HUES64 (cell line): ENCODE measurements around the gene S1PR1.

Experiments used
- H3K27ac ChIP-seq: 2 replicates; pipeline ENCODE4 v1.7.0; 2013; ENCODE audit warnings: low read depth, low read length, inconsistent platforms
- H3K27me3 ChIP-seq: 2 replicates; pipeline ENCODE4 v1.6.1; 2013; ENCODE audit warnings: mild to moderate bottlenecking, low read length; ENCODE audit not compliant: insufficient read depth
- H3K36me3 ChIP-seq: 2 replicates; pipeline ENCODE4 v1.6.1; 2013; ENCODE audit warnings: mild to moderate bottlenecking, low read length; ENCODE audit not compliant: insufficient read depth
- H3K4me1 ChIP-seq: 2 replicates; pipeline ENCODE4 v1.6.1; 2013; ENCODE audit warnings: mild to moderate bottlenecking, low read length, moderate library complexity; ENCODE audit not compliant: insufficient read depth
- H3K4me3 ChIP-seq: 2 replicates; pipeline ENCODE4 v1.5.1; 2013; ENCODE audit warnings: mild to moderate bottlenecking, low read length, moderate library complexity
- H3K9ac ChIP-seq: 2 replicates; pipeline ENCODE4 v1.6.1; 2013; ENCODE audit warnings: mild to moderate bottlenecking, low read depth, low read length
- H3K9me3 ChIP-seq: 2 replicates; pipeline ENCODE4 v1.6.1; 2013; ENCODE audit warnings: low read depth, low read length; ENCODE audit not compliant: insufficient read depth
- WGBS: fragments of 150-250, 120-280 bp; methylation state at CpG from one replicate; pipeline ENCODE4 v1.1.7; 2013; ENCODE audit warnings: missing lambda C conversion rate; 5-methylcytosine and 5-hydroxymethylcytosine counted together

S1PR1 gene

DNA sequence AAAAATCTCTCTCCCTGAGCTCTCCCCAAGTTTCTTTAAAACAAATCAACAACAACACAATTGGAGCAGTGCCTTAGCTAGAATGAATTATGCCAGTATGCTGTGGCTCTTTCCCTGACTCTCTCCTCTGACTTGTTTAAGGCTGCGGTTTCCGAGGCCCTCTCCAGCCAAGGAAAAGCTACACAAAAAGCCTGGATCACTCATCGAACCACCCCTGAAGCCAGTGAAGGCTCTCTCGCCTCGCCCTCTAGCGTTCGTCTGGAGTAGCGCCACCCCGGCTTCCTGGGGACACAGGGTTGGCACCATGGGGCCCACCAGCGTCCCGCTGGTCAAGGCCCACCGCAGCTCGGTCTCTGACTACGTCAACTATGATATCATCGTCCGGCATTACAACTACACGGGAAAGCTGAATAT is 1.9 kb downstream of the S1PR1 start:
- WGBS: 13% methylated on average over 17 of the region's 17 CpGs
- H3K27ac ChIP-seq: no peak overlapping the region
- H3K36me3 ChIP-seq: no peaks in the 10 kb centered on the region
- H3K4me3 ChIP-seq: peak overlapping the region; percentile 32
- H3K4me1 ChIP-seq: peaks cover 10% of the 10 kb centered on the region
- H3K27me3 ChIP-seq: peaks cover 45% of the 10 kb centered on the region
- no peaks in the 10 kb centered on the region for H3K9me3 ChIP-seq
- H3K9ac ChIP-seq: no peak overlapping the region

DNA sequence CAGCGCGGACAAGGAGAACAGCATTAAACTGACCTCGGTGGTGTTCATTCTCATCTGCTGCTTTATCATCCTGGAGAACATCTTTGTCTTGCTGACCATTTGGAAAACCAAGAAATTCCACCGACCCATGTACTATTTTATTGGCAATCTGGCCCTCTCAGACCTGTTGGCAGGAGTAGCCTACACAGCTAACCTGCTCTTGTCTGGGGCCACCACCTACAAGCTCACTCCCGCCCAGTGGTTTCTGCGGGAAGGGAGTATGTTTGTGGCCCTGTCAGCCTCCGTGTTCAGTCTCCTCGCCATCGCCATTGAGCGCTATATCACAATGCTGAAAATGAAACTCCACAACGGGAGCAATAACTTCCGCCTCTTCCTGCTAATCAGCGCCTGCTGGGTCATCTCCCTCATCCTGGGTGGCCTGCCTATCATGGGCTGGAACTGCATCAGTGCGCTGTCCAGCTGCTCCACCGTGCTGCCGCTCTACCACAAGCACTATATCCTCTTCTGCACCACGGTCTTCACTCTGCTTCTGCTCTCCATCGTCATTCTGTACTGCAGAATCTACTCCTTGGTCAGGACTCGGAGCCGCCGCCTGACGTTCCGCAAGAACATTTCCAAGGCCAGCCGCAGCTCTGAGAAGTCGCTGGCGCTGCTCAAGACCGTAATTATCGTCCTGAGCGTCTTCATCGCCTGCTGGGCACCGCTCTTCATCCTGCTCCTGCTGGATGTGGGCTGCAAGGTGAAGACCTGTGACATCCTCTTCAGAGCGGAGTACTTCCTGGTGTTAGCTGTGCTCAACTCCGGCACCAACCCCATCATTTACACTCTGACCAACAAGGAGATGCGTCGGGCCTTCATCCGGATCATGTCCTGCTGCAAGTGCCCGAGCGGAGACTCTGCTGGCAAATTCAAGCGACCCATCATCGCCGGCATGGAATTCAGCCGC is 2.5 kb downstream of the S1PR1 start:
- Histone ChIP-seq H3K9me3 (no peaks in the 10 kb centered on the region), H3K36me3 (no peaks in the 10 kb centered on the region), H3K27ac (no peak overlapping the region), H3K4me1 (peaks cover 10% of the 10 kb centered on the region), H3K4me3 (no peak overlapping the region), H3K27me3 (peaks cover 41% of the 10 kb centered on the region), H3K9ac (no peak overlapping the region)
- WGBS: 94% methylated on average over 42 of the region's 42 CpGs

DNA sequence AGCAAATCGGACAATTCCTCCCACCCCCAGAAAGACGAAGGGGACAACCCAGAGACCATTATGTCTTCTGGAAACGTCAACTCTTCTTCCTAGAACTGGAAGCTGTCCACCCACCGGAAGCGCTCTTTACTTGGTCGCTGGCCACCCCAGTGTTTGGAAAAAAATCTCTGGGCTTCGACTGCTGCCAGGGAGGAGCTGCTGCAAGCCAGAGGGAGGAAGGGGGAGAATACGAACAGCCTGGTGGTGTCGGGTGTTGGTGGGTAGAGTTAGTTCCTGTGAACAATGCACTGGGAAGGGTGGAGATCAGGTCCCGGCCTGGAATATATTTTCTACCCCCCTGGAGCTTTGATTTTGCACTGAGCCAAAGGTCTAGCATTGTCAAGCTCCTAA is 3.2 kb downstream of the S1PR1 start:
- H3K9ac ChIP-seq: no peak overlapping the region
- H3K27me3 ChIP-seq: peaks cover 34% of the 10 kb centered on the region
- WGBS: 88% methylated on average over 10 of the region's 10 CpGs
- H3K4me1 ChIP-seq: peaks cover 10% of the 10 kb centered on the region
- H3K9me3 ChIP-seq: no peaks in the 10 kb centered on the region
- no peaks in the 10 kb centered on the region for H3K36me3 ChIP-seq
- H3K27ac ChIP-seq: no peak overlapping the region
- H3K4me3 ChIP-seq: no peak overlapping the region

DNA sequence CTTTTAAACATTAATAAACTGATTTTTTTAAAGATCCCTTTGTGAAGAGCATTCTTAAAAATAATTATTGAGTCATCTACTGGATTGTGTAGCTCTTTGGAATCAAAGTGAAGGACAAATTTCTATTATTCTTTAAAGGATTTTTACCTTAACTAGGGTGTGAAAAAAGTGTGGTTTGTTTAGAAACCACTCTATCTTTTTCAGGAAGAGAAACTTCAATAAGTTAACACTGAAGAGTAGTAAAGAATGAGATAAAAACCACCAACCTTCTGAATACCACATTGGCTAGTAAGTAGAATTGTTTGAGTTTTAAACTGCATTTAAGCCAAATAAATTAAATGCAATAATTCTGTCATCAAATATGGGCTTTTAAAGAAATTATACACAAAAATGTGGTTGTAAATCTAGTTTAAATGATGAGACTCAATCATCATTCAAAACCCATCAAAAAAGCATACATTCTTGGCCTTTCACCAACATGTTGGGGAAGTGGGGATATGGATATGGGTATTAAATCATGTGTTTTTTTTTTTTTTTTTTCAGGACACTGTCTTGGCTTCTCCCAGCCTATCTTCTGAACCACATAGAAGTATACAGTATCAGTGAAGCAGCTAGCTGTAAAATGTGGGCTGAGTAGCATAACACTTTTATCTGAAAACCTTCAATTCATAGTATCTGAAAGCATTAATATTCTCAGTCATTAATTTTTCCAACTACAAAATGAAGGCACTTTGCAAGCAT is 4.8 kb downstream of the S1PR1 start:
- Histone ChIP-seq H3K9ac (no peak overlapping the region), H3K27me3 (peaks cover 19% of the 10 kb centered on the region), H3K9me3 (no peaks in the 10 kb centered on the region), H3K4me3 (no peak overlapping the region), H3K4me1 (peaks cover 10% of the 10 kb centered on the region), H3K27ac (no peak overlapping the region), H3K36me3 (no peaks in the 10 kb centered on the region)

DNA sequence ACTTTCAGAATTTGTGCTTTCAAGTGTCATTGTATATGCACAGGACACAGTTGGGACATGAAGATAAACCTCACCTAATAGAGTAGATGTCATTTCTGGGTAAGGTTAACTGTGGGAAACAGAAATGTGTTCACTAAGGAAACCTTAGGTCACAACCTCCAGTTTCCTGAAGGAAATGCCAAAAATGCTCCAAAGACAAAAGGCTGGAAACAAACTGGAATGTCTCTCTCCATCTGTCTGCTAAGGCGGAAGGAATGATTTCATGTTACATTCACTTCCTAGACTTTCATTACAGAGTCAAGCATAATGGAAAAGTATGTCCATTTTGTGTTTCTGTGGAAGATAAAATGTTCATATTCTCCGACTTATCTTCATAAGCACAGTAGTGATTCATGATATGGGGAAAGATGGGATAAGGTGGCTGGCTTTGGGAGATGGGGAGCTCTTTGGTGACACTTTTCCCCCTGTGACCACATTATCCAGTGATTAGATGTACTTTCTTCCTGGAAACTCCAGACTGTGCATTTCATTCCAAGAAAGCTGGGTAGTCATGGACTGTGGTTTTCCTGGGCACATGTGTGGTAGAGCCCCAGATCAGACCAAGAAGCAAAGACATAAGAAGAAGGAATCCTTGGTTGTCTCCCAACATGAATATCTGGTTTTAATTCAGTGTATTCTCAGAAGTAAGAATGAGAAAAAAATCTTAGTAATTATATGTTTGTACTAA is 5.7 kb downstream of the S1PR1 start:
- WGBS: 94% methylated on average over 2 of the region's 2 CpGs
- H3K4me1 ChIP-seq: peaks cover 7% of the 10 kb centered on the region
- no peak overlapping the region for H3K9ac ChIP-seq
- H3K36me3 ChIP-seq: no peaks in the 10 kb centered on the region
- H3K4me3 ChIP-seq: no peak overlapping the region
- no peak overlapping the region for H3K27ac ChIP-seq
- no peaks in the 10 kb centered on the region for H3K9me3 ChIP-seq
- peaks cover 10% of the 10 kb centered on the region for H3K27me3 ChIP-seq

DNA sequence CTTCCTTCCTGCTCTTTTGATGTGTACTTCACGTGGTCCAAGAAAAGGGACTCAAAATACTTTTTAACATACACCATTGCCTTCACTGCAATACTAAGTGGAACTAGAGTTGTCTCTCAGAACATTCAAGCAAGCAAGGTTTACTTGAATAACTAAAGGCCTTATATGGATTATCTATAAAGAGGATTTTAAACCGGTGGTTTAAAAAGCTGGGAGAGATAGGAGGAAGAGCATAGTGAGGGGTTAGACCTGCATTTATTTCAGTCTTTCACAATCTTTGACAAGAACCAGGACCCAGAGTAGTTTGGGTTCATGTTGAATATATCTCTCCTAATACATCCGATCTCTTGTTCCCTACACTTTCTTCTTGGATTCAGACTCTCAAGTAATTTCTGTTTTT is 6.9 kb downstream of the S1PR1 start:
- no peaks in the 10 kb centered on the region for H3K36me3 ChIP-seq
- H3K9me3 ChIP-seq: no peaks in the 10 kb centered on the region
- H3K4me1 ChIP-seq: no peaks in the 10 kb centered on the region
- H3K27ac ChIP-seq: no peak overlapping the region
- H3K4me3 ChIP-seq: no peak overlapping the region
- H3K9ac ChIP-seq: no peak overlapping the region
- WGBS: 46% methylated on average over 2 of the region's 3 CpGs
- H3K27me3 ChIP-seq: no peaks in the 10 kb centered on the region

DNA sequence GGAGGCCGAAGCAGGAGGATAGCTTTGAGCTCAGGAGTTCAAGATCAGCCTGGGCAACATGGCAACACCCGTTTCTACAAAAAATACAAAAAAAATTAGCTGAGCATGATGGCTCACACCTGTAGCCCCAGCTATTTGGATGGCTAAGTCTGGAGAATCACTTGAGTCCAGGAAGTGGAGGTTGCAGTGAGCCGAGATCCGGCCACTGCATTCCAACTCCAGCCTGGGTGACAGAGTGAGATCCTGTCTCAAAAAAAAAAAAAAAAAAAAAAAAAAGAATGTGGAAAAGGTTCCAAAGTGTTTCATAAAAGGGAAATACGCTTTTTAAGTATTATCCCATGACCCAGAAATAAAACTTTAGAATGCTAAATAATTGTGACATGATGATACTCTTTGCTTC is 8.0 kb downstream of the S1PR1 start:
- no peak overlapping the region for H3K4me3 ChIP-seq
- no peak overlapping the region for H3K9ac ChIP-seq
- H3K27ac ChIP-seq: no peak overlapping the region
- no peaks in the 10 kb centered on the region for H3K4me1 ChIP-seq
- H3K36me3 ChIP-seq: no peaks in the 10 kb centered on the region
- no peaks in the 10 kb centered on the region for H3K27me3 ChIP-seq
- no peaks in the 10 kb centered on the region for H3K9me3 ChIP-seq
- WGBS: 90% methylated on average over 4 of the region's 5 CpGs

DNA sequence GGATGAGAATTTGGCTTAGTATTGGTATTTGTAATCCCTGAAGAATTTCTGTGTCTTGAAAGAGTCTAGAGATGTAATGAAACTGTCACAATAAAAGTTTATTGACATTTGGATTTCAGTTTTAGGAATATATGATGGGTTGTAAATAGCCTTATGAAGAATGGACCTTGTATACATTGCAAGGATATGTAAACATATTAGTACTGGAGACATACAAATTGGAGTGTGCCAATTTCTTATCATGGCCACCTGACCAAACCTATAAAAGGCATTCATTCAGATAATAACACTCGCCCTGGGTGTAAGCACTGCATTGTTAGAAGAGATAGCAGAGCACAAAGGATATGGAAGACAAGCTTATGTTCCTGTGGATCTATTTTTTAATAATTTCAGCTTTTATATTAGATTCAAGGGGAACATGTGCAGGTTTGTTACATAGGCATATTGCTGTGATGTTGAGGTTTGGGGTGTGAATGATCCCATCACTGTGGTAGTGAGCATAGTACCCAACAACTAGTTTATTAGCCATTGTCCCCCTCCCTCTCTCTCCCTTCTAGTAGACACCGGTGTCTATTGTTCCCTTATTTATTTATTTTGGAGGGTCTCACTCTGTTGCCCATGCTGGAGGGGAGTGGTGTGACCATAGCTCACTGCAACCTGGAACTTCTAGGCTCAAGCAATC is 8.6 kb downstream of the S1PR1 start:
- H3K4me3 ChIP-seq: no peak overlapping the region
- H3K36me3 ChIP-seq: no peaks in the 10 kb centered on the region
- no peak overlapping the region for H3K27ac ChIP-seq
- H3K4me1 ChIP-seq: no peaks in the 10 kb centered on the region
- no peaks in the 10 kb centered on the region for H3K27me3 ChIP-seq
- WGBS: 93% methylated on average over 2 of the region's 2 CpGs
- H3K9me3 ChIP-seq: no peaks in the 10 kb centered on the region
- H3K9ac ChIP-seq: no peak overlapping the region

DNA sequence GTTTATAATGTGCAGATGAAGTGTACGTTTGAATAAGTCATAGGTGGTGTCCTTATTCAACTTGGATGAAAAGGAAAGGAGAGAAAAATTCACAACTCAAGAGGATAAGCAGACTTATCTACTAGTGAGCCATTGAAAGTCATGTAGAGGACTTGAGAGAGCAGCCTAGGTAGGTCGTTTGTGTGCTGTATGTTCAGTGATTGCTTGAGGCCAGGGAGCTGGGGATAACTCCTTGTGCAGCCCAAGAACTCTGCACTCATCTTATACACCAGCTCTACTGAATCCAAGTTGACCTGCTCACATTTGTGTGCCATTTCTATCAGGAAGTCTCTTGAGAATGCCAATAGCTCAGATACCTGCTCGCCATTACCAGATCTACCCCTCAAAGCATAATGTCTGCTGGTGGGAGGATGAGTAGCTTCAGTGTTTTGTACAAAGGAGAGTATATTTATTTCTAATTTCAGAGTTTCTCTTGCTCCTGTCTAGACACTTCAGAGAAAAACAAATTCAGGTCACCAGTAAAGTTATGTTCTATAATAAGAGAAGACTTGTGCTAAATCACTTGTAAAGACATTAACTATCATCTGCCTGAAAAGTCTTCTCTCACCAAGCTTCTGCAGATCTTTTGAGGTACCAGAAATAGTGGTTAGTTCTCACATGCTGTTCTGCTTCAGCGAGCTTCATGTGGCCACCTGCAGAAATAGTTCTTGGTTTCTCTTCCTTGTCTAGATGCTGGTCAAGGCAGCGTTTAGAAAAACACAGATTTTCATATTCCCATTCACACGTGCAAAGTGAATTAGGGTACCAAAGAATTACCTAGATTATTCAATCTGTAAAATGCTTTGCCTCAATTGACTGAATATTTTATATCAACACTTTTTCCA is 10.8 kb downstream of the S1PR1 start:
- H3K36me3 ChIP-seq: no peaks in the 10 kb centered on the region
- H3K4me3 ChIP-seq: no peak overlapping the region
- no peaks in the 10 kb centered on the region for H3K27me3 ChIP-seq
- no peak overlapping the region for H3K27ac ChIP-seq
- no peaks in the 10 kb centered on the region for H3K9me3 ChIP-seq
- peaks cover 4% of the 10 kb centered on the region; the same call in 1 of the 2 replicates for H3K4me1 ChIP-seq
- H3K9ac ChIP-seq: no peak overlapping the region
- WGBS: 87% methylated on average over 5 of the region's 6 CpGs

DNA sequence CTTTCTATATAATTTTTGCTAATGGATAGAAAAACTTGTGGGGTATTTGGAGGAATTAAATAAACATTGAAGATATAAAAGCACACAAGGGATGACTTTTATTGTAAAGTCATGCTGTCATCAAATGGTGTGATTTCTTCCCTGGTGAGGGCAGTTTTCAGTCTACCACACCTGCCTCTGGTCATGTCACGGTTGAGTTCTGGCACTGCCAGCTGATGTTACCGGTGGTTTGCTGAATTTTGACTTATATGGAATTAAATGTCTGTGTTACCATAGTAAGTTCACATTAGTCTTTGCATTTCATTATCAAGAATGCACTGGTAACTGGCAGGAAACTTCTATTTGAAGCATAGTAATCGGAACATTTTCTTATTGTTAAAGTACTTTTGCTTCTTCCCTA is 13.4 kb downstream of the S1PR1 start:
- Histone ChIP-seq H3K36me3 (no peaks in the 10 kb centered on the region), H3K27ac (no peak overlapping the region), H3K9ac (no peak overlapping the region), H3K9me3 (no peaks in the 10 kb centered on the region), H3K27me3 (no peaks in the 10 kb centered on the region), H3K4me3 (no peak overlapping the region), H3K4me1 (peaks cover 4% of the 10 kb centered on the region; the same call in 1 of the 2 replicates)
- WGBS: 100% methylated on average over 2 of the region's 3 CpGs
